HG02943 (cell line): ENCODE data around the gene DNAAF5.
"Not testable (repeated sequence)": the region's sequence is repeated elsewhere in the genome, so short reads cannot be mapped to it uniquely, and the experiment has no call there.

ENCODE experiments used
- ATAC-seq: cut with Tn5 transposase; IDR thresholded peaks from one replicate; pipeline ENCODE4 v1.9.1; 2021; ENCODE audit warnings: mild to moderate bottlenecking, low read depth, moderate library complexity; ENCODE audit not compliant: unreplicated experiment

Gene DNAAF5

GRCh38 chr7:778968-779451, 52.5 kb downstream of the DNAAF5 start:
- ATAC-seq = no peak

- no peak for ATAC-seq
Observed at GRCh38 chr7:779480-779879, 53.0 kb downstream of the DNAAF5 start.

- no peak for ATAC-seq
Observed at GRCh38 chr7:780081-780480, 53.6 kb downstream of the DNAAF5 start.

- ATAC-seq = no peak
Observed at GRCh38 chr7:780516-780915, 54.0 kb downstream of the DNAAF5 start.

- ATAC-seq = no peak
Observed at GRCh38 chr7:781186-781849, 54.8 kb downstream of the DNAAF5 start.

- no peak for ATAC-seq
Observed at GRCh38 chr7:781936-782529, 55.5 kb downstream of the DNAAF5 start.

- ATAC-seq = no peak
Observed at GRCh38 chr7:782718-783449, 56.4 kb downstream of the DNAAF5 start.

- no peak for ATAC-seq
Observed at GRCh38 chr7:783556-784490, 57.3 kb downstream of the DNAAF5 start.

- no peak for ATAC-seq
Observed at GRCh38 chr7:784971-785370, 58.5 kb downstream of the DNAAF5 start.

- ATAC-seq = no peak
Observed at GRCh38 chr7:785416-785815, 58.9 kb downstream of the DNAAF5 start.

- no peak for ATAC-seq
Observed at GRCh38 chr7:786472-787255, 60.2 kb downstream of the DNAAF5 start.

- ATAC-seq = no peak
Observed at GRCh38 chr7:787332-788240, 61.1 kb downstream of the DNAAF5 start.

GRCh38 chr7:791519-791918, 65.0 kb downstream of the DNAAF5 start:
- ATAC-seq = no peak

GRCh38 chr7:794207-794606, 67.7 kb downstream of the DNAAF5 start:
- ATAC-seq = no peak

- ATAC-seq = no peak
Observed at GRCh38 chr7:794671-795329, 68.3 kb downstream of the DNAAF5 start.

GRCh38 chr7:796434-797169, 70.1 kb downstream of the DNAAF5 start:
- not testable (repeated sequence) for ATAC-seq

GRCh38 chr7:798921-799470, 72.5 kb downstream of the DNAAF5 start:
- no peak for ATAC-seq
